ENCODE data around the gene CABLES2. TPM values are rescaled to one million over a fixed set of nuclear protein-coding genes. Genes with fewer than 3 reads are reported as not detected.
A peak's percentile ranks its signal among the peaks of the same experiment; 100 is the strongest.

The CABLES2 gene
- total RNA-seq, 1 experiment from 2014 or later = 10.4 TPM

GRCh38 chr20:62350629-62351422 lies 56.3 kb downstream of the CABLES2 start:
- DNase-seq (ENCODE audit: low spot score) = no peak

GRCh38 chr20:62350098-62350628 lies 56.9 kb downstream of the CABLES2 start:
- peak; percentile 95 for DNase-seq (ENCODE audit: low spot score)

- no peak for DNase-seq (ENCODE audit: low spot score)
Observed at GRCh38 chr20:62349556-62350097, 57.5 kb downstream of the CABLES2 start.

GRCh38 chr20:62348604-62349003 lies 58.5 kb downstream of the CABLES2 start:
- DNase-seq (ENCODE audit: low spot score) = no peak

DNA sequence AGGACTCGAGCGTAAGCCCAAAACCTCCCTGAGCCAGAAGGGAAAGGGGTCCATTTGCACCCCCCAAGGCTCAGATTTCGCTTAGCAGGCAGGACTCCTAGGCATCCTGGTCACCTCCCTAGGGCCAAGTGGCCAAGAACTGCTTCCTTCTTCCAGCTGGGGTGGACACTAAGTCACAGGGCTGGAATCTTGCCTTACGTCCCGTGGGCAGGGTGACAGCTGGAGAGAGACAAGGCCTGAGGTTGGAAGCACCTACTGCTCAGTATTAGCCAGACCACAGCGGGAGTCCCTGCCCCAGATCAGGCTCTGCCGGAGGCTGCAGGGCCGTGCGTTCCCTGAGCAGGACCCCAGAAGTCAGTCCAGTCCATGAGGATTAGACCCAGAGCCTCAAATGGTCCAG lies 59.6 kb downstream of the CABLES2 start:
- DNase-seq (ENCODE audit: low spot score) = no peak

DNA sequence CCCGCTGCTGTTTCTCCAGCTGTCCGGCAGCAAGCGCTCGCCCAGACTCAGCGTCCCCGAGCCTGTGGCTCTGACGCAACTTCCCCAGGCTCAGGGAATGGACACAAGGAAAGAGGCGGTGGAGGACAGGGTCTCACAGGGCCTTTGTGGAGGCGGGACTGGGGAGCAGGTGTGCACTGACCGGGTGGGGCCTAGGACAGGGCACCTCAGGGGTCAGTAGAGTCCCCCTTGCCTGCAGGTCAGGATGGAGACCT lies 60.0 kb downstream of the CABLES2 start:
- no peak for DNase-seq (ENCODE audit: low spot score)

DNA sequence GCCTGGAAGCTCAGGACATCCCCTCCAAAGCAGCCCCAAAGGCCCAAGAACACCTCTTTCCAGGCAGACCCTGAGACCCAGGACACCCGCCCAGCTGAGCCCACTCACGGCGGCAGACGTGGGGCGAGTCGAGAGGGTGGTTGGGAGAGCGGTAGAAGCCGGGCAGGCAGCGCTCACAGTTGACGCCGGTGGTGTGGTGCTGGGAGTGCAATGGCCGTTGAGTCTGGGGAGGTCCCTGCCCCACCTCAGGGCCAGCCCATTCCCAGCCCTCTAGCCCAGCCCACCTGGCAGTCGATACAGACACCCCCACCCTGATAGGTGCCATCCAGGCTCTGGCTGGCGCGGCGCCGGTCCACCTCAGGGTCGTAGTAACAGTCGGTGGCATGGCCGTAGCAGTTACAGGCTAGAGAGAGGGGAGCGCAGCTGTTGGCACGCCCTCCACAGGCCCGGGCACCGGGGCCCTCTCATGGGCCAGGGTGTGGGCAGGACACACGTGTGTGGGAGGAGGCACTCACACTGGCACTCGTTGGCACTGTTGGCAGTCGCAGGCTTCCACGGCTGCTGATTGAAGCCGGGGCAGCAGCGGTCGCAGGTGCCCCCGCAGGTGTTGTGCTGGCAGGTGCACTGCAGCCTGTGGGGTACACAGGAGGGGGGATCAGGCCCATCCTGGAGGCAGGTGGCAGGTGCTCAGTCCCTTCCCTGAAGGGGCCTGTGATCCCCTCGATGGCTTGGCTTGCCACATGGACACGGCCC lies 60.5 kb downstream of the CABLES2 start:
- no peak for DNase-seq (ENCODE audit: low spot score)

GRCh38 chr20:62345681-62346370 lies 61.3 kb downstream of the CABLES2 start:
- DNase-seq (ENCODE audit: low spot score) = no peak

DNA sequence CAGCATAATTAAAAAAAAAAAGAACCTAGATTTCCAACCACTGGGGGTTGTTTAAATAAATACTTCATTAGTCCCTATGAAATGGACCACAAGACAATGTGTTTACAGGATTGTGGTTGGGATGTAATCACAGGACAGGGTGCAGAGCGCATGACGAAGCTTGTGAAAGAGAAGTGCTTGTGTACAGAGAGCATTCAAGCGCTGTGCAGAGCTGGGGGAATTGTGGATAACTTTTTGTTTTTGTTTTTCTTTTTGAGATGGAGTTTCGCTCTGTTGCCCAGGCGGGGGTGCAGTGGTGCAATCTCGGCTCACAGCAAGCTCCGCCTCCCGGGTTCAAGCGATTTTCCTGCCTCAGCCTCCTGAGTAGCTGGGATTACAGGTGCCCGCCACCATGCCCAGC lies 62.3 kb downstream of the CABLES2 start:
- no peak for DNase-seq (ENCODE audit: low spot score)

DNA sequence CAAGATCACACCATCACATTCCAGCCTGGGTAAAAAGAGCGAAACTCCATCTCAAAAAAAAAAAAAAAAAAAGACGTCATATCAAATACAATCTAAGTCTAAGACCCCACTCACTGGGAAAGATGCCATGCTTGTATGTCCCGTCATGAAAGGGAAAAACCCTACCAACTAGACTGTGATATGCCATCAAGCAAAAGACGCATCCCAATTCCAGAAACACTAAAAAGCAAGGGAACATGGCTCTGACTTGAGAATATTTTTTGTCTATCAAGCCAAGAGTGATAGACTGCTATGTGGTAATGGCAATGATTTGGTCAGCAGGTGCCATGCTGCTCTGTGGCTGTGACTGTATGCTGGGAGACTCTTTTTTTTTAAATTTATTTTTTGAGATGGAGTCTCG lies 63.0 kb downstream of the CABLES2 start:
- DNase-seq (ENCODE audit: low spot score) = no peak

GRCh38 chr20:62342910-62343309 lies 64.2 kb downstream of the CABLES2 start:
- no peak for DNase-seq (ENCODE audit: low spot score)

DNA sequence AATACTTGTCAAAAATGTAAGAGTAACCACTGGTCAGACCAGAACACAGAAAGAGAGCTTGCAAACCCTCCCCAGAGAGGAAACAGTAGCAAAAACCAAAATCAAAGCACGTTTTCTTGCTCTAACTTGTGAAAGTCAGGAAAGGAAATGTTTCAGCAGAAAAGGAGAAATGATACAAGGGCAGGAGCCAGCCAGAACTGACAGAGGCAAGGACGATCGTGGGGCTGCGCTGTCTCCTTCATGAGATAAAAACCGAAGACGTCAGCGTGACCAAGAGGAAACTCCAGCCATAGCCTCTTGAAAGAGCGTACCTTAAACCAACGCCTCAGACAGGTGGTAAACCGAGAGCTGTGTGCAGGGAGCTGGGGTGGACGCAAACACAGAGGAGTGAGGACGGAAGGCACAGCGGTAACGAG lies 67.4 kb downstream of the CABLES2 start:
- DNase-seq (ENCODE audit: low spot score) = no peak

Other genes with a start within 250 kb of the CABLES2 start
- 14.9 and 16.1 TPM in 2 replicates for gene MTG2, start 224.3 kb downstream of the CABLES2 start, total RNA-seq (2014; rRNA removed; shearing (Covaris generic))
- gene HRH3, start 187.0 kb downstream of the CABLES2 start, total RNA-seq (2014; rRNA removed; shearing (Covaris generic)) = not detected in 2 replicates
- gene OSBPL2, start 168.8 kb downstream of the CABLES2 start, total RNA-seq (2014; rRNA removed; shearing (Covaris generic)) = 20.1 TPM in 2 replicates
- gene ADRM1, start 104.3 kb downstream of the CABLES2 start, total RNA-seq (2014; rRNA removed; shearing (Covaris generic)) = 329 and 402 TPM in 2 replicates
- gene LAMA5, start 40.0 kb downstream of the CABLES2 start, total RNA-seq (2014; rRNA removed; shearing (Covaris generic)) = 63.8 and 81.2 TPM in 2 replicates
- 2,286 and 2,536 TPM in 2 replicates for gene RPS21, start 20.2 kb downstream of the CABLES2 start, total RNA-seq (2014; rRNA removed; shearing (Covaris generic))
- gene RBBP8NL, start 20.3 kb upstream of the CABLES2 start, total RNA-seq (2014; rRNA removed; shearing (Covaris generic)) = not detected in 2 replicates
- 4.7 and 5.5 TPM in 2 replicates for gene GATA5, start 68.7 kb upstream of the CABLES2 start, total RNA-seq (2014; rRNA removed; shearing (Covaris generic))
- 26.5 and 34.8 TPM in 2 replicates for gene SLCO4A1, start 235.2 kb upstream of the CABLES2 start, total RNA-seq (2014; rRNA removed; shearing (Covaris generic))

Data from A172 (cell line).